Spleen (tissue), 7 donors: Measurements from ENCODE around the gene TRIM3.

ENCODE experiments used
- POLR2A ChIP-seq, 3 donors: fragments of 450-650 bp; IDR thresholded peaks; one replicate each; pipeline ENCODE4 v1.5.1; 2017; ENCODE audit warnings: antibody characterized with exemption in 3 of 3, mild to moderate bottlenecking in 1 of 3
- TF ChIP-seq, protein P1 (sequence below), 11 experiments: fragments of 200-600 bp in 7 of 11; fragments of 450-650 bp in 4 of 11; sonication (generic) in 4 of 11; IDR thresholded peaks in 8 of 11; conservative IDR thresholded peaks in 3 of 11; 1 replicate in 7 of 11; 2 replicates in 4 of 11; pipeline versions ENCODE4 v1.4.0 to v1.8.0; 2016 to 2021; ENCODE audit warnings: antibody characterized with exemption in 11 of 11, inconsistent platforms in 4 of 11, mild to moderate bottlenecking in 1 of 11
- donor health status: DM: no; HTN: no; CAD: no; lungs with moderate emphysema.
- donor health status: DM: no; HTN: no; CAD: no.
- donor health status: DM: no; HTN: no; CAD: no.

DNA sequence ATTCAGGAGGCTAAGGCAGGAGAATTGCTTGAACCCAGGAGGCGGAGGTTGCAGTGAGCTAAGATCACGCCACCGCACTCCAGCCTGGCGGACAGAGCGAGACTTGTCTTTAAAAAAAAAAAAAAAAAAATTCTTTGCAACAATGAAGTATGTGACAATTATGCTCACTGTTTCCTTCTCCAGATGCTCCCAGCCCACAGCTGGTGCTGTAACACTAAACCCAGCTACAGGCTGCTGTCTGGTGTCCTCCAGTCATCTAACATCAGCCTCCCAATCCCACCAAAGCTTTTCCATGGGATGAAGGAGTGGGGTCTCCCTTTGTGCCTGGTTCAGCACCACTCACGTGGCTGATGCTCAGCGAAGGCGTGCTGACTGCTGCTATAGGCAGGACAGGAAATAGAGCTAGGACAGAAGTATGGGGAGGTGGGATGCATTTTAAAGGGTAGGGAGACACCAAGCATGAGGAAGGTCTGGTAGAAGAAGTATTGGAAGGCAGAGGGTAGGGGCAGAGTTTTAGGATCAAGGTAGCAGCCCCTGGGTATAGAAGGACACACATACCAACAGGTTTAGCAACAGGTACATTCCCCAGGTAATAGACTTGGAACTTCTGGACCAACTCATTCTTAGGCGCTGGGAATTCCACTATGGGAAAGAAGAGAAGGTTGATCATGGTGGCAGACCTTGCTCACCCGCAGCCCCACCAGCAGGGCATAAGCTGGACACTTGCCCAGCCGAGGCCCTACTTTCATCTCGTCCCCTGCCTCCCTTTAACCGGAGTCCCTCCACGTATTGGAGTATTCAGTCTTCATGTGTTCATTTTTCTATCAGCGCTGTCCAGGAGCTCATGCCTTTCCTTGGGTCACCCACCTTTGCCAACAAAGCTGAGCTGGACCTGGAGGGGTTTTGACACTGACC lies 73.1 kb downstream of the TRIM3 start:
- TF ChIP-seq POLR2A (IDR thresholded peaks at IDR 0.05), result no peak
- TF ChIP-seq, protein P1, sequence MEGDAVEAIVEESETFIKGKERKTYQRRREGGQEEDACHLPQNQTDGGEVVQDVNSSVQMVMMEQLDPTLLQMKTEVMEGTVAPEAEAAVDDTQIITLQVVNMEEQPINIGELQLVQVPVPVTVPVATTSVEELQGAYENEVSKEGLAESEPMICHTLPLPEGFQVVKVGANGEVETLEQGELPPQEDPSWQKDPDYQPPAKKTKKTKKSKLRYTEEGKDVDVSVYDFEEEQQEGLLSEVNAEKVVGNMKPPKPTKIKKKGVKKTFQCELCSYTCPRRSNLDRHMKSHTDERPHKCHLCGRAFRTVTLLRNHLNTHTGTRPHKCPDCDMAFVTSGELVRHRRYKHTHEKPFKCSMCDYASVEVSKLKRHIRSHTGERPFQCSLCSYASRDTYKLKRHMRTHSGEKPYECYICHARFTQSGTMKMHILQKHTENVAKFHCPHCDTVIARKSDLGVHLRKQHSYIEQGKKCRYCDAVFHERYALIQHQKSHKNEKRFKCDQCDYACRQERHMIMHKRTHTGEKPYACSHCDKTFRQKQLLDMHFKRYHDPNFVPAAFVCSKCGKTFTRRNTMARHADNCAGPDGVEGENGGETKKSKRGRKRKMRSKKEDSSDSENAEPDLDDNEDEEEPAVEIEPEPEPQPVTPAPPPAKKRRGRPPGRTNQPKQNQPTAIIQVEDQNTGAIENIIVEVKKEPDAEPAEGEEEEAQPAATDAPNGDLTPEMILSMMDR (IDR thresholded peaks at IDR 0.05 in 8 of 11, conservative IDR thresholded peaks at IDR 0.05 in 3 of 11), result no peak
